PC-9 (cell line): Measurements from ENCODE around the gene ABCD4. TPM values are rescaled to one million over a fixed set of nuclear protein-coding genes. Genes with fewer than 3 reads are reported as not detected.

Source experiments
- BruUV-seq: library from RNA; stranded (reverse); fragments of 400-500 nt; replicated peaks from 2 replicates; lab custom pipeline; 2021; lab: Mats Ljungman, UMichigan
- CTCF ChIA-PET: fragments of 300-600 bp; sonication (Branson Sonifier 250); formaldehyde crosslinking; loops from one replicate; lab custom pipeline; 2022; ENCODE audit warnings: antibody characterized with exemption; lab: Charles Lee
- POLR2A ChIA-PET: fragments of 300-600 bp; sonication (Branson Sonifier 250); formaldehyde crosslinking; loops from one replicate; lab custom pipeline; 2022; ENCODE audit warnings: antibody characterized with exemption; ENCODE audit not compliant: unreplicated experiment; lab: Charles Lee
- DNase-seq, 2 experiments: peaks; one replicate each; pipeline versions ENCODE4 v3.0.0 to v3.0.0-alpha.2; 2015 to 2022; ENCODE audit warnings: mixed read lengths in 1 of 2
- H2AFZ ChIP-seq: fragments of 200-600 bp; sonication (generic); 2 replicates; pipeline ENCODE4 v1.8.1; 2017; ENCODE audit warnings: antibody characterized with exemption
- H3F3A ChIP-seq: fragments of 200-600 bp; sonication (generic); 2 replicates; pipeline ENCODE4 v1.8.1; 2017; ENCODE audit warnings: antibody characterized with exemption, mild to moderate bottlenecking, low read depth; ENCODE audit not compliant: insufficient read depth
- H3K27ac ChIP-seq: fragments of 200-600 bp; sonication (generic); 2 replicates; pipeline ENCODE4 v1.6.1; 2016; ENCODE audit warnings: mixed run types
- H3K27me3 ChIP-seq: fragments of 200-600 bp; sonication (generic); 2 replicates; pipeline ENCODE4 v1.6.1; 2016; ENCODE audit warnings: low read depth, mixed run types; ENCODE audit not compliant: insufficient read depth
- H3K36me3 ChIP-seq: fragments of 200-600 bp; sonication (generic); 2 replicates; pipeline ENCODE4 v1.6.1; 2016; ENCODE audit warnings: low read depth, mixed run types
- H3K4me1 ChIP-seq: fragments of 200-600 bp; sonication (generic); replicated peaks from 2 replicates; pipeline ENCODE4 v1.6.1; 2016; ENCODE audit warnings: mixed run types; ENCODE audit not compliant: insufficient read depth
- H3K4me2 ChIP-seq: fragments of 200-600 bp; sonication (generic); 2 replicates; pipeline ENCODE4 v1.6.1; 2017; ENCODE audit warnings: mixed run types
- H3K4me3 ChIP-seq: fragments of 200-600 bp; sonication (generic); 2 replicates; pipeline ENCODE4 v1.6.1; 2016; ENCODE audit warnings: mixed run types
- H3K79me2 ChIP-seq: fragments of 200-600 bp; sonication (generic); 2 replicates; pipeline ENCODE4 v1.6.1; 2017; ENCODE audit warnings: low read depth, mixed run types
- H3K9me2 ChIP-seq: fragments of 200-600 bp; sonication (generic); 2 replicates; pipeline ENCODE4 v1.8.1; 2017; ENCODE audit warnings: mild to moderate bottlenecking; ENCODE audit not compliant: insufficient read depth
- H3K9me3 ChIP-seq: fragments of 200-600 bp; sonication (generic); 2 replicates; pipeline ENCODE4 v1.8.1; 2016; ENCODE audit warnings: low read depth; ENCODE audit not compliant: insufficient read depth
- H4K20me1 ChIP-seq: fragments of 200-600 bp; sonication (generic); 2 replicates; pipeline ENCODE4 v1.8.1; 2017; ENCODE audit not compliant: insufficient read depth
- CTCF ChIP-seq: fragments of 200-600 bp; sonication (generic); conservative IDR thresholded peaks from 2 replicates; pipeline ENCODE4 v1.6.1; 2017; ENCODE audit warnings: mixed run types, antibody characterized with exemption, mild to moderate bottlenecking, moderate library complexity
- EZH2 ChIP-seq: fragments of 200-600 bp; sonication (generic); IDR thresholded peaks from 2 replicates; pipeline ENCODE4 v1.8.0; 2017; ENCODE audit warnings: antibody characterized with exemption, low read depth
- intact Hi-C: fragments of 100-400 bp; cut with micrococcal nuclease; formaldehyde crosslinking; loops from one replicate; pipeline ENCODE4 v1.10.0; 2022; ENCODE audit not compliant: unreplicated experiment
- total RNA-seq: library from RNA; stranded (reverse); gene quantifications from 2 replicates; pipeline ENCODE4 v1.2.3, GENCODE V29; 2021

Gene ABCD4
- total RNA-seq, 1 experiment from 2014 or later, result 150 TPM

- H3K36me3 ChIP-seq, result no peaks in the 10 kb centered on the region
- no peaks in the 10 kb centered on the region for H3K9me3 ChIP-seq
- no peaks in the 10 kb centered on the region for H3F3A ChIP-seq
- no peaks in the 10 kb centered on the region for H3K79me2 ChIP-seq
- intact Hi-C loops, result no loop called here
- CTCF ChIA-PET, result interaction anchor here (0.7 kb wide), 1 partner anchor 42 kb away, joined by 3 read pairs; no protein-coding TSS in a partner anchor
- POLR2A ChIA-PET, result interaction anchor here (0.5 to 0.7 kb wide), 2 partner anchors 530 to 744 kb away, joined by 3 read pairs; no protein-coding TSS in a partner anchor
- H3K27ac ChIP-seq, result no peak overlapping the region
- TF ChIP-seq EZH2 (no peak), CTCF (no peak)
- peaks cover 4% of the 10 kb centered on the region; the same call in 1 of the 2 replicates for H3K27me3 ChIP-seq
- no peak for DNase-seq
- H2AFZ ChIP-seq, result no peak overlapping the region
- no TSS peak for BruUV-seq
- H3K4me2 ChIP-seq, result no peak overlapping the region
- H3K9me2 ChIP-seq, result no peaks in the 10 kb centered on the region
- no peaks in the 10 kb centered on the region for H4K20me1 ChIP-seq
- H3K4me3 ChIP-seq, result no peak overlapping the region
- H3K4me1 ChIP-seq, result peaks cover 11% of the 10 kb centered on the region
These were observed 47.6 kb upstream of the ABCD4 start for GRCh38 chr14:74350211-74350927.

DNA sequence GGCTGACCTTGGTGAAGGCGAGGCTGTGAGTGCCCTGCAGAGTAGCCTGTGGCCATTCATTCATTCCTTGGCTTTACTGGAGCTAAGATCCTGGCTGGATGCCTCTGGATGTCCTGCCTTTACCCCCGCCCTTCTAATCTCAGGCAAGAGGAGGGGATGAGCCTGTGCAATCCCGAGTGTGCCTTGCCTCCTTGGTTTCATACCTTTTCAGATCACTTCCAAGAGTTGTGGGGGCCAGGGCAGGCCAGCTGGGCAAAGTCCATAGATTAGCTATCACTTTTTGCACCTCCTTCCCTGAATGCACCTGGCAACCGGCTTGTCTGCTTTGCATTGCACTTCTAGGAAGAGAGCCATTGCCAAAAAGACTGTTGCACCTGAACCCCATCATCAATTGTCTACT, 47.0 kb upstream of the ABCD4 start:
- H3K79me2 ChIP-seq, result no peaks in the 10 kb centered on the region
- H4K20me1 ChIP-seq, result no peaks in the 10 kb centered on the region
- H3K4me2 ChIP-seq, result no peak overlapping the region
- ChIA-PET POLR2A (no interaction called here), CTCF (interaction anchor here (0.6 kb wide), 2 partner anchors 41 to 59 kb away, joined by 3 read pairs; no protein-coding TSS in a partner anchor)
- intact Hi-C loops, result no loop called here
- H3K36me3 ChIP-seq, result no peaks in the 10 kb centered on the region
- no TSS peak for BruUV-seq
- no peak for TF ChIP-seq CTCF
- TF ChIP-seq EZH2, result no peak
- no peaks in the 10 kb centered on the region for H3F3A ChIP-seq
- H3K27me3 ChIP-seq, result peaks cover 4% of the 10 kb centered on the region; the same call in 1 of the 2 replicates
- H3K9me2 ChIP-seq, result no peaks in the 10 kb centered on the region
- no peak for DNase-seq
- no peak overlapping the region for H3K27ac ChIP-seq
- no peak overlapping the region for H3K4me3 ChIP-seq
- H3K4me1 ChIP-seq, result peaks cover 11% of the 10 kb centered on the region
- H3K9me3 ChIP-seq, result no peaks in the 10 kb centered on the region
- no peak overlapping the region for H2AFZ ChIP-seq

GRCh38 chr14:74348735-74349463, 46.2 kb upstream of the ABCD4 start:
- no peaks in the 10 kb centered on the region for H3K9me3 ChIP-seq
- H3K4me2 ChIP-seq, result no peak overlapping the region
- DNase-seq, result no peak
- BruUV-seq, result no TSS peak
- no peaks in the 10 kb centered on the region for H3K9me2 ChIP-seq
- no peak overlapping the region for H3K4me3 ChIP-seq
- no peak overlapping the region for H2AFZ ChIP-seq
- intact Hi-C loops, result no loop called here
- no peaks in the 10 kb centered on the region for H4K20me1 ChIP-seq
- no peak for TF ChIP-seq EZH2
- TF ChIP-seq CTCF, result no peak
- H3K27me3 ChIP-seq, result peaks cover 4% of the 10 kb centered on the region; the same call in 1 of the 2 replicates
- no peaks in the 10 kb centered on the region for H3K36me3 ChIP-seq
- CTCF ChIA-PET, result interaction anchor here (0.6 kb wide), 1 partner anchor 58 kb away, joined by 3 read pairs; no protein-coding TSS in a partner anchor
- peaks cover 11% of the 10 kb centered on the region for H3K4me1 ChIP-seq
- H3K79me2 ChIP-seq, result no peaks in the 10 kb centered on the region
- POLR2A ChIA-PET, result interaction anchor here (0.6 kb wide), 2 partner anchors 24 to 530 kb away, joined by 3 to 4 read pairs; no protein-coding TSS in a partner anchor
- no peaks in the 10 kb centered on the region for H3F3A ChIP-seq
- H3K27ac ChIP-seq, result no peak overlapping the region
